ENCODE measurements around the gene SUGCT.
"Not testable (repeated sequence)": the region's sequence is repeated elsewhere in the genome, so short reads cannot be mapped to it uniquely, and the experiment has no call there.

SUGCT gene

GRCh38 chr7:40141916-40142315 lies 7.1 kb downstream of the SUGCT start:
- DNase-seq, result not testable (repeated sequence)

- not testable (repeated sequence) for DNase-seq
Observed at GRCh38 chr7:40145596-40146130, 10.9 kb downstream of the SUGCT start.

GRCh38 chr7:40147371-40148246 lies 12.8 kb downstream of the SUGCT start:
- DNase-seq, result no peak

GRCh38 chr7:40148247-40148580 lies 13.4 kb downstream of the SUGCT start:
- not testable (repeated sequence) for DNase-seq

- no peak for DNase-seq
Observed at GRCh38 chr7:40148671-40149070, 13.9 kb downstream of the SUGCT start.

- DNase-seq, result no peak
Observed at GRCh38 chr7:40151504-40151903, 16.7 kb downstream of the SUGCT start.

- DNase-seq, result no peak
Observed at GRCh38 chr7:40156988-40157387, 22.2 kb downstream of the SUGCT start.

GRCh38 chr7:40162516-40162915 lies 27.7 kb downstream of the SUGCT start:
- no peak for DNase-seq

GRCh38 chr7:40165216-40165615 lies 30.4 kb downstream of the SUGCT start:
- DNase-seq, result no peak

- DNase-seq, result no peak
Observed at GRCh38 chr7:40167291-40167690, 32.5 kb downstream of the SUGCT start.

- DNase-seq, result not testable (repeated sequence)
Observed at GRCh38 chr7:40168266-40168665, 33.5 kb downstream of the SUGCT start.

- DNase-seq, result not testable (repeated sequence)
Observed at GRCh38 chr7:40173121-40173520, 38.3 kb downstream of the SUGCT start.

GRCh38 chr7:40175256-40175655 lies 40.5 kb downstream of the SUGCT start:
- DNase-seq, result not testable (repeated sequence)

- DNase-seq, result no peak
Observed at GRCh38 chr7:40175725-40176510, 41.1 kb downstream of the SUGCT start.

- no peak for DNase-seq
Observed at GRCh38 chr7:40177071-40177470, 42.3 kb downstream of the SUGCT start.

GRCh38 chr7:40182452-40182851 lies 47.6 kb downstream of the SUGCT start:
- DNase-seq, result no peak

- DNase-seq, result no peak
Observed at GRCh38 chr7:40186586-40186985, 51.8 kb downstream of the SUGCT start.

- DNase-seq, result no peak
Observed at GRCh38 chr7:40192036-40192435, 57.2 kb downstream of the SUGCT start.

GRCh38 chr7:40194745-40195144 lies 59.9 kb downstream of the SUGCT start:
- no peak for DNase-seq

GRCh38 chr7:40197527-40197926 lies 62.7 kb downstream of the SUGCT start:
- no peak for DNase-seq

- DNase-seq, result no peak
Observed at GRCh38 chr7:40199076-40199802, 64.4 kb downstream of the SUGCT start.

GRCh38 chr7:40200791-40201190 lies 66.0 kb downstream of the SUGCT start:
- no peak for DNase-seq

- no peak for DNase-seq
Observed at GRCh38 chr7:40202851-40203250, 68.0 kb downstream of the SUGCT start.
